ENCODE data around the gene TMEM165.

The TMEM165 gene

GRCh38 chr4:55466001-55466400 lies 70.2 kb downstream of the TMEM165 start:
- no peak for DNase-seq (ENCODE audit: low read depth)
- TF ChIP-seq, protein P1, sequence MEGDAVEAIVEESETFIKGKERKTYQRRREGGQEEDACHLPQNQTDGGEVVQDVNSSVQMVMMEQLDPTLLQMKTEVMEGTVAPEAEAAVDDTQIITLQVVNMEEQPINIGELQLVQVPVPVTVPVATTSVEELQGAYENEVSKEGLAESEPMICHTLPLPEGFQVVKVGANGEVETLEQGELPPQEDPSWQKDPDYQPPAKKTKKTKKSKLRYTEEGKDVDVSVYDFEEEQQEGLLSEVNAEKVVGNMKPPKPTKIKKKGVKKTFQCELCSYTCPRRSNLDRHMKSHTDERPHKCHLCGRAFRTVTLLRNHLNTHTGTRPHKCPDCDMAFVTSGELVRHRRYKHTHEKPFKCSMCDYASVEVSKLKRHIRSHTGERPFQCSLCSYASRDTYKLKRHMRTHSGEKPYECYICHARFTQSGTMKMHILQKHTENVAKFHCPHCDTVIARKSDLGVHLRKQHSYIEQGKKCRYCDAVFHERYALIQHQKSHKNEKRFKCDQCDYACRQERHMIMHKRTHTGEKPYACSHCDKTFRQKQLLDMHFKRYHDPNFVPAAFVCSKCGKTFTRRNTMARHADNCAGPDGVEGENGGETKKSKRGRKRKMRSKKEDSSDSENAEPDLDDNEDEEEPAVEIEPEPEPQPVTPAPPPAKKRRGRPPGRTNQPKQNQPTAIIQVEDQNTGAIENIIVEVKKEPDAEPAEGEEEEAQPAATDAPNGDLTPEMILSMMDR (IDR thresholded peaks at IDR 0.05; ENCODE audit: insufficient read depth, low read depth, low read length, missing control alignments), result no peak
- no peak overlapping the region for H3K4me3 ChIP-seq (ENCODE audit: low read depth, low read length)

DNA sequence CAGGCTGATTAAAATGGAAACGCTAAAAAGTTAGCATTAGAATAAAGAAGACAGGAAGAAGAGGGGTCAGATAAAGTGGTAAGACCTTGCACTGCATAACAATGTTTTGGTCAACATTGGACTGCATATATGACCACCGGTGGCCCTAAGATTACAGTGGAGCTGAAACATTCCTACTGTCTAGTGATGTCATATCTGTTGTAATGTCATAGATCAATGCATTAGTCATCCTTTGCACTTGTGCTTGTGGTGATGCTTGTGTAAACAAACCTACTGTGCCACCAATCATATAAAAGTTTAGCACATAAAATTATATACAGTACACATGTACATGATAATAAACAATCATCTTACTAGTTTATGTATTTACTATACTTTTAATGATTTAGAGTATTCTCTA lies 73.0 kb downstream of the TMEM165 start:
- DNase-seq (ENCODE audit: low read depth), result no peak

GRCh38 chr4:55469979-55470378 lies 74.2 kb downstream of the TMEM165 start:
- no peak for DNase-seq (ENCODE audit: low read depth)
- TF ChIP-seq, protein P1 (IDR thresholded peaks at IDR 0.05; ENCODE audit: insufficient read depth, low read depth, low read length, missing control alignments), result no peak
- H3K4me3 ChIP-seq (ENCODE audit: low read depth, low read length), result no peak overlapping the region

More for the DNA sequence above, 73.0 kb downstream of the TMEM165 start:
- no peak overlapping the region for H3K4me3 ChIP-seq (ENCODE audit: low read depth, low read length)
- TF ChIP-seq, protein P1 (IDR thresholded peaks at IDR 0.05; ENCODE audit: insufficient read depth, low read depth, low read length, missing control alignments), result no peak

All from GM12865 (cell line).